ENCODE measurements around the gene CA5B. TPM values are rescaled to one million over a fixed set of nuclear protein-coding genes. Genes with fewer than 3 reads are reported as not detected.

CA5B gene
- total RNA-seq, 4 donors from 2014 or later: 4.2 to 8.2 (median 6.0) TPM

- Histone ChIP-seq H3K27me3 (no peaks in the 10 kb centered on the region), H3K4me3 (no peak overlapping the region), H3K27ac (replicated peaks in 1 of 4) (no peak overlapping the region), H3K9me3 (no peaks in the 10 kb centered on the region), H3K4me1 (no peaks in the 10 kb centered on the region), H3K36me3 (peaks cover 0 to 7% (median 1%) of the 10 kb centered on the region in 4 donors)
- no peak for TF ChIP-seq CTCF (IDR thresholded peaks at IDR 0.05)
- TF ChIP-seq POLR2AphosphoS5 (IDR thresholded peaks at IDR 0.05): no peak
- TF ChIP-seq POLR2A (IDR thresholded peaks at IDR 0.05; ENCODE audit: low read depth): no peak
- TF ChIP-seq EP300 (IDR thresholded peaks at IDR 0.05): no peak
- WGBS: 84% methylated on average over 4 of the region's 4 CpGs
- intact Hi-C loops (cut with DNase I): no loop called here
- DNase-seq (ENCODE audit: extremely low spot score): no peak
Observed at GRCh38 chrX:15769300-15769954, 31.4 kb downstream of the CA5B start.

GRCh38 chrX:15781961-15782699, 44.1 kb downstream of the CA5B start:
- WGBS: 86% methylated on average over 13 of the region's 13 CpGs
- Histone ChIP-seq H3K9me3 (no peaks in the 10 kb centered on the region), H3K27ac (replicated peaks in 1 of 4) (no peak overlapping the region), H3K36me3 (peaks cover 0 to 41% (median 23%) of the 10 kb centered on the region in 4 donors), H3K27me3 (no peaks in the 10 kb centered on the region), H3K4me1 (no peaks in the 10 kb centered on the region), H3K4me3 (no peak overlapping the region)
- TF ChIP-seq POLR2AphosphoS5 (IDR thresholded peaks at IDR 0.05) (no peak), CTCF (IDR thresholded peaks at IDR 0.05) (no peak), EP300 (IDR thresholded peaks at IDR 0.05) (no peak), POLR2A (IDR thresholded peaks at IDR 0.05; ENCODE audit: low read depth) (no peak)
- intact Hi-C loops (cut with DNase I): no loop called here
- DNase-seq (ENCODE audit: extremely low spot score): no peak

- DNase-seq (ENCODE audit: extremely low spot score): no peak
- H3K36me3 ChIP-seq: peaks cover 0 to 26% (median 17%) of the 10 kb centered on the region in 4 donors
- TF ChIP-seq CTCF (IDR thresholded peaks at IDR 0.05): no peak
- no peak for TF ChIP-seq EP300 (IDR thresholded peaks at IDR 0.05)
- TF ChIP-seq POLR2AphosphoS5 (IDR thresholded peaks at IDR 0.05): no peak
- TF ChIP-seq POLR2A (IDR thresholded peaks at IDR 0.05; ENCODE audit: low read depth): no peak
- no peaks in the 10 kb centered on the region for H3K27me3 ChIP-seq
- H3K4me3 ChIP-seq: no peak overlapping the region
- H3K4me1 ChIP-seq: peaks cover 4 to 7% (median 6%) of the 10 kb centered on the region in 4 donors
- H3K9me3 ChIP-seq: no peaks in the 10 kb centered on the region
- 89% methylated on average over 3 of the region's 3 CpGs for WGBS
- intact Hi-C loops (cut with DNase I): no loop called here
- no peak overlapping the region for H3K27ac ChIP-seq (replicated peaks in 1 of 4)
Observed at GRCh38 chrX:15785176-15785750, 47.2 kb downstream of the CA5B start.

GRCh38 chrX:15786915-15787314, 48.8 kb downstream of the CA5B start:
- no peaks in the 10 kb centered on the region for H3K9me3 ChIP-seq
- H3K4me1 ChIP-seq: peaks cover 14 to 17% (median 16%) of the 10 kb centered on the region in 4 donors
- H3K27ac ChIP-seq (replicated peaks in 1 of 4): no peak overlapping the region
- H3K4me3 ChIP-seq: no peak overlapping the region
- TF ChIP-seq EP300 (IDR thresholded peaks at IDR 0.05): no peak
- no peak for TF ChIP-seq CTCF (IDR thresholded peaks at IDR 0.05)
- TF ChIP-seq POLR2A (IDR thresholded peaks at IDR 0.05; ENCODE audit: low read depth): no peak
- no peak for TF ChIP-seq POLR2AphosphoS5 (IDR thresholded peaks at IDR 0.05)
- DNase-seq (ENCODE audit: extremely low spot score): no peak
- no peaks in the 10 kb centered on the region for H3K27me3 ChIP-seq
- peaks cover 0 to 16% (median 11%) of the 10 kb centered on the region in 4 donors for H3K36me3 ChIP-seq
- intact Hi-C loops (cut with DNase I): no loop called here
- WGBS: 74% methylated on average over 3 of the region's 3 CpGs
